ENCODE measurements around the gene LRCH3. TPM values are rescaled to one million over a fixed set of nuclear protein-coding genes. Genes with fewer than 3 reads are reported as not detected.
A peak's percentile ranks its signal among the peaks of the same experiment; 100 is the strongest.

LRCH3 gene
- total and polyA plus RNA-seq, 2 of the 13 experiments (the other 11 are each of a cell fraction or from before 2014, with no cell fraction given), result 25.5 to 103 TPM

DNA sequence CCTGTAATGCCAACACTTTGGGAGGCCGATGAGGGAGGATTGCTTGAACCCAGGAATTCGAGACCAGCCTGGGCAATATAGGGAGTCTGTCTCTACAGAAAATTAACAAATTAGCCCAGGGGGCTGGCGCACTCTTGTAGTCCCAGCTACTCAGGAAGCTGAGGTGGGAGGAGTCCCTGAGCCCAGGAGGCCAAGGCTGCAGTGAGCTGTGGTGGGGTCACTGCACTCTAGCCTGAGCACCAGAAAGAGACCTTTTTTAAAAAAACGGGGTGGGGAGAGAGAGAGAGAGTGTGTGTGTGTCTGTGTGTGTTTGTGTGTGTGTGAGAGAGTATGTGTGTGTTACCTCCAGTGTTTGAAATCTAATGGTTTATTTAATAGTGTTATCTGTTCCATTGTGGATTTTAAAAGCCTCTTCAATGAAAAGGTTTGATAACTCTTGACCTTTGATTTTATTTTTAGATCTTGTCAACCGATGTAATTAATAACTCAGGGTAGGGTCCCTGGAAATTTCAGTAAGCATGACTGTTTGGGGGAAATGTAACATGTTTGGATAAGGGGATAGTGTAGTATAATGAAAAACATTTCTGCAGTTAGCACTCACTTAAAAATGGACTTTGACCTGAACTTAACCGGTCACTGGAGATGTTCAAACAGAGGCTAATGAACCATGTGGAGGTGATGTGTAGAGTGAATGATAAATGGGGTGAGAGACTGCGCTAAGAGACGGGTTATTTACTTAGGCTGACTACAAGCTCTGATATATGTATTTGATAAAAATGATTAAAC is 29.7 kb downstream of the LRCH3 start (continued):
- TF ChIP-seq, protein P1, sequence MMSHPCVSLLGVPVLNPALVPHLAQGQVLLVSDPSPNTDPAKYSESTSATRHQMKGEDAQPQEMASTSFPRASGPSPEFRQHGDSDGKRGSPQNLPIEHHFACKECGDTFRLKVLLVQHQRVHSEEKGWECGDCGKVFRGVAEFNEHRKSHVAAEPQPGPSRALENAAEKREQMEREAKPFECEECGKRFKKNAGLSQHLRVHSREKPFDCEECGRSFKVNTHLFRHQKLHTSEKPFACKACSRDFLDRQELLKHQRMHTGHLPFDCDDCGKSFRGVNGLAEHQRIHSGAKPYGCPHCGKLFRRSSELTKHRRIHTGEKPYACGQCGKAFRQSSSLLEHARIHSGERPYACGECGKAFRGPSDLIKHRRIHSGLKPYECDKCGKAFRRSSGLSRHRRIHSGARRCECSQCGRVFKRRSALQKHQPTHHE (CRISPR knock-in tag; IDR thresholded peaks at IDR 0.05; ENCODE audit: borderline replicate concordance), result no peak
- TF ChIP-seq SMAD3 (CRISPR knock-in tag; IDR thresholded peaks at IDR 0.05) (no peak), MAFF (IDR thresholded peaks at IDR 0.05; ENCODE audit: low read depth, low read length) (no peak), SALL1 (CRISPR knock-in tag; IDR thresholded peaks at IDR 0.05) (peak; percentile 76), SRSF1 (optimal IDR thresholded peaks at IDR 0.05; ENCODE audit: low read depth, low read length) (no peak), ZNF879 (CRISPR knock-in tag; IDR thresholded peaks at IDR 0.05) (no peak), SP2 (CRISPR knock-in tag; IDR thresholded peaks at IDR 0.05) (no peak), NFIB (CRISPR knock-in tag; IDR thresholded peaks at IDR 0.05; ENCODE audit: borderline replicate concordance) (no peak), GTF2F1 (IDR thresholded peaks at IDR 0.05; ENCODE audit: low read length) (no peak), ZNF484 (CRISPR knock-in tag; IDR thresholded peaks at IDR 0.05; ENCODE audit: borderline replicate concordance, low read depth) (no peak), ZBTB21 (CRISPR knock-in tag; IDR thresholded peaks at IDR 0.05) (no peak), ZNF724P (CRISPR knock-in tag; IDR thresholded peaks at IDR 0.05; ENCODE audit: borderline replicate concordance) (no peak)
- TF ChIP-seq, protein P2, sequence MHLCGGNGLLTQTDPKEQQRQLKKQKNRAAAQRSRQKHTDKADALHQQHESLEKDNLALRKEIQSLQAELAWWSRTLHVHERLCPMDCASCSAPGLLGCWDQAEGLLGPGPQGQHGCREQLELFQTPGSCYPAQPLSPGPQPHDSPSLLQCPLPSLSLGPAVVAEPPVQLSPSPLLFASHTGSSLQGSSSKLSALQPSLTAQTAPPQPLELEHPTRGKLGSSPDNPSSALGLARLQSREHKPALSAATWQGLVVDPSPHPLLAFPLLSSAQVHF (CRISPR knock-in tag; IDR thresholded peaks at IDR 0.05), result no peak
- TF ChIP-seq, protein P3, sequence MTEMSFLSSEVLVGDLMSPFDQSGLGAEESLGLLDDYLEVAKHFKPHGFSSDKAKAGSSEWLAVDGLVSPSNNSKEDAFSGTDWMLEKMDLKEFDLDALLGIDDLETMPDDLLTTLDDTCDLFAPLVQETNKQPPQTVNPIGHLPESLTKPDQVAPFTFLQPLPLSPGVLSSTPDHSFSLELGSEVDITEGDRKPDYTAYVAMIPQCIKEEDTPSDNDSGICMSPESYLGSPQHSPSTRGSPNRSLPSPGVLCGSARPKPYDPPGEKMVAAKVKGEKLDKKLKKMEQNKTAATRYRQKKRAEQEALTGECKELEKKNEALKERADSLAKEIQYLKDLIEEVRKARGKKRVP (CRISPR knock-in tag; IDR thresholded peaks at IDR 0.05), result no peak
- TF ChIP-seq, protein P4, sequence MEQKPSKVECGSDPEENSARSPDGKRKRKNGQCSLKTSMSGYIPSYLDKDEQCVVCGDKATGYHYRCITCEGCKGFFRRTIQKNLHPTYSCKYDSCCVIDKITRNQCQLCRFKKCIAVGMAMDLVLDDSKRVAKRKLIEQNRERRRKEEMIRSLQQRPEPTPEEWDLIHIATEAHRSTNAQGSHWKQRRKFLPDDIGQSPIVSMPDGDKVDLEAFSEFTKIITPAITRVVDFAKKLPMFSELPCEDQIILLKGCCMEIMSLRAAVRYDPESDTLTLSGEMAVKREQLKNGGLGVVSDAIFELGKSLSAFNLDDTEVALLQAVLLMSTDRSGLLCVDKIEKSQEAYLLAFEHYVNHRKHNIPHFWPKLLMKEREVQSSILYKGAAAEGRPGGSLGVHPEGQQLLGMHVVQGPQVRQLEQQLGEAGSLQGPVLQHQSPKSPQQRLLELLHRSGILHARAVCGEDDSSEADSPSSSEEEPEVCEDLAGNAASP (CRISPR knock-in tag; IDR thresholded peaks at IDR 0.05; ENCODE audit: borderline replicate concordance), result no peak
- TF ChIP-seq, protein P5, sequence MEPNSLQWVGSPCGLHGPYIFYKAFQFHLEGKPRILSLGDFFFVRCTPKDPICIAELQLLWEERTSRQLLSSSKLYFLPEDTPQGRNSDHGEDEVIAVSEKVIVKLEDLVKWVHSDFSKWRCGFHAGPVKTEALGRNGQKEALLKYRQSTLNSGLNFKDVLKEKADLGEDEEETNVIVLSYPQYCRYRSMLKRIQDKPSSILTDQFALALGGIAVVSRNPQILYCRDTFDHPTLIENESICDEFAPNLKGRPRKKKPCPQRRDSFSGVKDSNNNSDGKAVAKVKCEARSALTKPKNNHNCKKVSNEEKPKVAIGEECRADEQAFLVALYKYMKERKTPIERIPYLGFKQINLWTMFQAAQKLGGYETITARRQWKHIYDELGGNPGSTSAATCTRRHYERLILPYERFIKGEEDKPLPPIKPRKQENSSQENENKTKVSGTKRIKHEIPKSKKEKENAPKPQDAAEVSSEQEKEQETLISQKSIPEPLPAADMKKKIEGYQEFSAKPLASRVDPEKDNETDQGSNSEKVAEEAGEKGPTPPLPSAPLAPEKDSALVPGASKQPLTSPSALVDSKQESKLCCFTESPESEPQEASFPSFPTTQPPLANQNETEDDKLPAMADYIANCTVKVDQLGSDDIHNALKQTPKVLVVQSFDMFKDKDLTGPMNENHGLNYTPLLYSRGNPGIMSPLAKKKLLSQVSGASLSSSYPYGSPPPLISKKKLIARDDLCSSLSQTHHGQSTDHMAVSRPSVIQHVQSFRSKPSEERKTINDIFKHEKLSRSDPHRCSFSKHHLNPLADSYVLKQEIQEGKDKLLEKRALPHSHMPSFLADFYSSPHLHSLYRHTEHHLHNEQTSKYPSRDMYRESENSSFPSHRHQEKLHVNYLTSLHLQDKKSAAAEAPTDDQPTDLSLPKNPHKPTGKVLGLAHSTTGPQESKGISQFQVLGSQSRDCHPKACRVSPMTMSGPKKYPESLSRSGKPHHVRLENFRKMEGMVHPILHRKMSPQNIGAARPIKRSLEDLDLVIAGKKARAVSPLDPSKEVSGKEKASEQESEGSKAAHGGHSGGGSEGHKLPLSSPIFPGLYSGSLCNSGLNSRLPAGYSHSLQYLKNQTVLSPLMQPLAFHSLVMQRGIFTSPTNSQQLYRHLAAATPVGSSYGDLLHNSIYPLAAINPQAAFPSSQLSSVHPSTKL (CRISPR knock-in tag; IDR thresholded peaks at IDR 0.05), result peak; percentile 76
- TF ChIP-seq, protein P6, sequence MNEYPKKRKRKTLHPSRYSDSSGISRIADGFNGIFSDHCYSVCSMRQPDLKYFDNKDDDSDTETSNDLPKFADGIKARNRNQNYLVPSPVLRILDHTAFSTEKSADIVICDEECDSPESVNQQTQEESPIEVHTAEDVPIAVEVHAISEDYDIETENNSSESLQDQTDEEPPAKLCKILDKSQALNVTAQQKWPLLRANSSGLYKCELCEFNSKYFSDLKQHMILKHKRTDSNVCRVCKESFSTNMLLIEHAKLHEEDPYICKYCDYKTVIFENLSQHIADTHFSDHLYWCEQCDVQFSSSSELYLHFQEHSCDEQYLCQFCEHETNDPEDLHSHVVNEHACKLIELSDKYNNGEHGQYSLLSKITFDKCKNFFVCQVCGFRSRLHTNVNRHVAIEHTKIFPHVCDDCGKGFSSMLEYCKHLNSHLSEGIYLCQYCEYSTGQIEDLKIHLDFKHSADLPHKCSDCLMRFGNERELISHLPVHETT (CRISPR knock-in tag; conservative IDR thresholded peaks at IDR 0.05), result no peak
- TF ChIP-seq, protein P7, sequence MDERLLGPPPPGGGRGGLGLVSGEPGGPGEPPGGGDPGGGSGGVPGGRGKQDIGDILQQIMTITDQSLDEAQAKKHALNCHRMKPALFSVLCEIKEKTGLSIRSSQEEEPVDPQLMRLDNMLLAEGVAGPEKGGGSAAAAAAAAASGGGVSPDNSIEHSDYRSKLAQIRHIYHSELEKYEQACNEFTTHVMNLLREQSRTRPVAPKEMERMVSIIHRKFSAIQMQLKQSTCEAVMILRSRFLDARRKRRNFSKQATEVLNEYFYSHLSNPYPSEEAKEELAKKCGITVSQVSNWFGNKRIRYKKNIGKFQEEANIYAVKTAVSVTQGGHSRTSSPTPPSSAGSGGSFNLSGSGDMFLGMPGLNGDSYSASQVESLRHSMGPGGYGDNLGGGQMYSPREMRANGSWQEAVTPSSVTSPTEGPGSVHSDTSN (CRISPR knock-in tag; IDR thresholded peaks at IDR 0.05), result no peak
